HepG2 (cell line): ENCODE measurements around the gene ERMARD. TPM values are rescaled to one million over a fixed set of nuclear protein-coding genes. Genes with fewer than 3 reads are reported as not detected.

Experiments used
- AGO2 ChIP-seq: fragments of 200-400 bp; formaldehyde crosslinking; optimal IDR thresholded peaks from 2 replicates; pipeline ENCODE3; 2017; ENCODE audit warnings: mild to moderate bottlenecking, low read depth, low read length, moderate library complexity
- HDAC2 ChIP-seq: sonication (generic); formaldehyde crosslinking; IDR thresholded peaks from 2 replicates; pipeline ENCODE4 v1.4.0; 2020; ENCODE audit warnings: missing genetic modification reagents
- KAT7 ChIP-seq: IDR thresholded peaks from 2 replicates; pipeline ENCODE4 v1.6.1; 2018; ENCODE audit warnings: borderline replicate concordance, missing compliant biosample characterization
- NFIB ChIP-seq: sonication (generic); formaldehyde crosslinking; IDR thresholded peaks from 2 replicates; pipeline ENCODE4 v1.9.0; 2021; ENCODE audit warnings: missing genetic modification reagents, mild to moderate bottlenecking, borderline replicate concordance
- NPAS2 ChIP-seq: sonication (generic); formaldehyde crosslinking; IDR thresholded peaks from 2 replicates; pipeline ENCODE4 v1.8.0; 2022; ENCODE audit warnings: mild to moderate bottlenecking, missing genetic modification reagents, borderline replicate concordance
- NR2F2 ChIP-seq: IDR thresholded peaks from 2 replicates; pipeline ENCODE4 v1.6.1; 2012; ENCODE audit warnings: low read depth, inconsistent platforms, borderline replicate concordance
- WIZ ChIP-seq: sonication (generic); formaldehyde crosslinking; IDR thresholded peaks from 2 replicates; pipeline ENCODE4 v1.5.1; 2020; ENCODE audit warnings: mild to moderate bottlenecking, missing genetic modification reagents
- ZFX ChIP-seq: sonication (generic); formaldehyde crosslinking; IDR thresholded peaks from 2 replicates; pipeline ENCODE4 v1.4.0; 2020; ENCODE audit warnings: mild to moderate bottlenecking, low read depth, missing genetic modification reagents, moderate library complexity
- ZMYM4 ChIP-seq: sonication (generic); formaldehyde crosslinking; IDR thresholded peaks from 2 replicates; pipeline ENCODE4 v1.8.1; 2023; ENCODE audit warnings: mild to moderate bottlenecking, missing genetic modification reagents
- ZNF562 ChIP-seq: sonication (generic); formaldehyde crosslinking; IDR thresholded peaks from 2 replicates; pipeline ENCODE4 v1.8.0; 2022; ENCODE audit warnings: missing genetic modification reagents, borderline replicate concordance
- ZNF709 ChIP-seq: sonication (generic); formaldehyde crosslinking; IDR thresholded peaks from 2 replicates; pipeline ENCODE4 v1.5.0; 2020; ENCODE audit warnings: mild to moderate bottlenecking, missing genetic modification reagents
- polyA plus RNA-seq, 8 experiments: library from polyadenylated mRNA; depleted of rRNA in 3 of 8; stranded (reverse) in 7 of 8; unstranded in 1 of 8; fragments of >200 nt; fragmentation: Illumina TruSeq in 4 of 8; extraction: Trizol in 4 of 8; gene quantifications; 2 replicates each; pipeline versions ENCODE4 v1.2.1 to v1.2.3, GENCODE V29; 2011 to 2016; ENCODE audit warnings: low read depth in 4 of 8, missing spikeins in 1 of 8, mixed read lengths in 1 of 8; ENCODE audit not compliant: insufficient read depth in 1 of 8
- total RNA-seq, 5 experiments: library from RNA; depleted of rRNA; stranded (reverse); fragments of >200 nt; fragmentation: Illumina TruSeq; extraction: Trizol; gene quantifications; 2 replicates each; pipeline ENCODE4 v1.2.3, GENCODE V29; 2016; ENCODE audit warnings: low read depth in 1 of 5
- TF ChIP-seq, protein P1 (sequence below): sonication (generic); formaldehyde crosslinking; conservative IDR thresholded peaks from 2 replicates; pipeline ENCODE4 v1.8.0; 2022; ENCODE audit warnings: mild to moderate bottlenecking, moderate library complexity, missing genetic modification reagents
- TF ChIP-seq, protein P2 (sequence below): sonication (generic); formaldehyde crosslinking; IDR thresholded peaks from 2 replicates; pipeline ENCODE4 v1.4.0; 2020; ENCODE audit warnings: missing genetic modification reagents
- TF ChIP-seq, protein P3 (sequence below): fragments of 450-650 bp; IDR thresholded peaks from 2 replicates; pipeline ENCODE4 v1.6.1; 2017; ENCODE audit warnings: mild to moderate bottlenecking
- TF ChIP-seq, protein P4 (sequence below): sonication (generic); IDR thresholded peaks from 2 replicates; pipeline ENCODE4 v1.6.1; 2016; ENCODE audit warnings: low read depth, borderline replicate concordance
- TF ChIP-seq, protein P5 (sequence below): sonication (generic); formaldehyde crosslinking; IDR thresholded peaks from 2 replicates; pipeline ENCODE4 v1.5.0; 2020; ENCODE audit warnings: mild to moderate bottlenecking, missing genetic modification reagents

ERMARD gene
- total and polyA plus RNA-seq, 2 of the 13 experiments (the other 11 are each of a cell fraction or from before 2014, with no cell fraction given) = 8.8 to 10.7 TPM

DNA sequence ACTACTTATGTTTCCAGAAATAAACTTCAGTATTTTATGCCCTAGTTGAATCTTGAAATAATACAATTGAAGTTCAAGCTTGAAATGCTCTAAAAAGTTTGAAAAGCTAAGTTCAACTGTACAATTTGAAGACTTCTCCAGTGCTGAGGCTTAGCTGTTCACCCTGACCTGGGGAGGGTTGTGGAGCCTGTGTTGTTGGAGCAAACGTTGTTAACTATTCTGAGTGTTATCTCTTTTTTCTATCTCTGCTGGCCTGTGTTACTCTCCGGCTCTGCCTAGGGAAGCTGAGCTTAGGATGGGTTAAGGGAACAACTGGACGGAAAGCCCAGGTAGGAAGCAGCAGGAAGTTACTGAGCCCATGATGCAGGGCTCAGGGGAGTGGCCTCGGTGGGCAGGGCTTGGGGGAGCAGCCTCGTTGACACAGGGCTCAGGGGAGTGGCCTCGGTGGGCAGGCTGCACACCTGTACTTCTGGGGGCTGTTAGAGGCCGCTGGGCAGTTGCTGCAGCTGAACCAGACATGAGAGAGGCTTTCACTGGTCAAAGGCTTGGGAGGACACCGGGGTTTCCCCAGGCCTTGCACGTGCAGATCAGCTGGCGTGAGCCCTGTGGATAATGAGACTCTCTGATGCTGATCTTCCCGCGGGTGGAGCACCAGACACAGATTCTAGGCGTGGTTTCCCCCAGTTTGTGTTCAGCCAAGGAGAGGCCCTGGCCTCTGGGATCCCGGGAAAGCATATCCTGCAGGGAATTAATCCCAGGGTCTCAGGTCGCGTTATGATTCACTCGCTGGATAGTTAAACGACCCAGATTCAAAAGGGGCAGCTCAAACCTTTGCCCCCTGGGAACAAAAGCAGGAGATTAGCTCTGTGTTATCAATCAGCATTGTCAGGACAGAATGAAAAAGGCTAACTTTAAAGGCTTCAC, 58.9 kb downstream of the ERMARD start (continued):
- TF ChIP-seq KAT7 (CRISPR knock-in tag) (no peak; the same call in 1 of the 2 replicates), ZNF562 (CRISPR knock-in tag) (no peak), ZFX (CRISPR knock-in tag) (peak; percentile 47; the same call in 1 of the 2 replicates), NFIB (CRISPR knock-in tag) (no peak), NR2F2 (no peak), ZNF709 (CRISPR knock-in tag) (no peak), HDAC2 (CRISPR knock-in tag) (no peak; the same call in 1 of the 2 replicates), ZMYM4 (CRISPR knock-in tag) (0 out of 2 replicates have a peak, but pooled peaks have one; percentile 21), AGO2 (no peak), NPAS2 (CRISPR knock-in tag) (no peak), WIZ (no peak)
- TF ChIP-seq, protein P1, sequence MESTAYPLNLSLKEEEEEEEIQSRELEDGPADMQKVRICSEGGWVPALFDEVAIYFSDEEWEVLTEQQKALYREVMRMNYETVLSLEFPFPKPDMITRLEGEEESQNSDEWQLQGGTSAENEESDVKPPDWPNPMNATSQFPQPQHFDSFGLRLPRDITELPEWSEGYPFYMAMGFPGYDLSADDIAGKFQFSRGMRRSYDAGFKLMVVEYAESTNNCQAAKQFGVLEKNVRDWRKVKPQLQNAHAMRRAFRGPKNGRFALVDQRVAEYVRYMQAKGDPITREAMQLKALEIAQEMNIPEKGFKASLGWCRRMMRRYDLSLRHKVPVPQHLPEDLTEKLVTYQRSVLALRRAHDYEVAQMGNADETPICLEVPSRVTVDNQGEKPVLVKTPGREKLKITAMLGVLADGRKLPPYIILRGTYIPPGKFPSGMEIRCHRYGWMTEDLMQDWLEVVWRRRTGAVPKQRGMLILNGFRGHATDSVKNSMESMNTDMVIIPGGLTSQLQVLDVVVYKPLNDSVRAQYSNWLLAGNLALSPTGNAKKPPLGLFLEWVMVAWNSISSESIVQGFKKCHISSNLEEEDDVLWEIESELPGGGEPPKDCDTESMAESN (CRISPR knock-in tag) = no peak
- TF ChIP-seq, protein P2, sequence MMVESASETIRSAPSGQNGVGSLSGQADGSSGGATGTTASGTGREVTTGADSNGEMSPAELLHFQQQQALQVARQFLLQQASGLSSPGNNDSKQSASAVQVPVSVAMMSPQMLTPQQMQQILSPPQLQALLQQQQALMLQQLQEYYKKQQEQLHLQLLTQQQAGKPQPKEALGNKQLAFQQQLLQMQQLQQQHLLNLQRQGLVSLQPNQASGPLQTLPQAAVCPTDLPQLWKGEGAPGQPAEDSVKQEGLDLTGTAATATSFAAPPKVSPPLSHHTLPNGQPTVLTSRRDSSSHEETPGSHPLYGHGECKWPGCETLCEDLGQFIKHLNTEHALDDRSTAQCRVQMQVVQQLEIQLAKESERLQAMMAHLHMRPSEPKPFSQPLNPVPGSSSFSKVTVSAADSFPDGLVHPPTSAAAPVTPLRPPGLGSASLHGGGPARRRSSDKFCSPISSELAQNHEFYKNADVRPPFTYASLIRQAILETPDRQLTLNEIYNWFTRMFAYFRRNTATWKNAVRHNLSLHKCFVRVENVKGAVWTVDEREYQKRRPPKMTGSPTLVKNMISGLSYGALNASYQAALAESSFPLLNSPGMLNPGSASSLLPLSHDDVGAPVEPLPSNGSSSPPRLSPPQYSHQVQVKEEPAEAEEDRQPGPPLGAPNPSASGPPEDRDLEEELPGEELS (CRISPR knock-in tag) = 0 out of 2 replicates have a peak, but pooled peaks have one; percentile 25
- TF ChIP-seq, protein P3, sequence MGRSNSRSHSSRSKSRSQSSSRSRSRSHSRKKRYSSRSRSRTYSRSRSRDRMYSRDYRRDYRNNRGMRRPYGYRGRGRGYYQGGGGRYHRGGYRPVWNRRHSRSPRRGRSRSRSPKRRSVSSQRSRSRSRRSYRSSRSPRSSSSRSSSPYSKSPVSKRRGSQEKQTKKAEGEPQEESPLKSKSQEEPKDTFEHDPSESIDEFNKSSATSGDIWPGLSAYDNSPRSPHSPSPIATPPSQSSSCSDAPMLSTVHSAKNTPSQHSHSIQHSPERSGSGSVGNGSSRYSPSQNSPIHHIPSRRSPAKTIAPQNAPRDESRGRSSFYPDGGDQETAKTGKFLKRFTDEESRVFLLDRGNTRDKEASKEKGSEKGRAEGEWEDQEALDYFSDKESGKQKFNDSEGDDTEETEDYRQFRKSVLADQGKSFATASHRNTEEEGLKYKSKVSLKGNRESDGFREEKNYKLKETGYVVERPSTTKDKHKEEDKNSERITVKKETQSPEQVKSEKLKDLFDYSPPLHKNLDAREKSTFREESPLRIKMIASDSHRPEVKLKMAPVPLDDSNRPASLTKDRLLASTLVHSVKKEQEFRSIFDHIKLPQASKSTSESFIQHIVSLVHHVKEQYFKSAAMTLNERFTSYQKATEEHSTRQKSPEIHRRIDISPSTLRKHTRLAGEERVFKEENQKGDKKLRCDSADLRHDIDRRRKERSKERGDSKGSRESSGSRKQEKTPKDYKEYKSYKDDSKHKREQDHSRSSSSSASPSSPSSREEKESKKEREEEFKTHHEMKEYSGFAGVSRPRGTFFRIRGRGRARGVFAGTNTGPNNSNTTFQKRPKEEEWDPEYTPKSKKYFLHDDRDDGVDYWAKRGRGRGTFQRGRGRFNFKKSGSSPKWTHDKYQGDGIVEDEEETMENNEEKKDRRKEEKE = no peak
- TF ChIP-seq, protein P4, sequence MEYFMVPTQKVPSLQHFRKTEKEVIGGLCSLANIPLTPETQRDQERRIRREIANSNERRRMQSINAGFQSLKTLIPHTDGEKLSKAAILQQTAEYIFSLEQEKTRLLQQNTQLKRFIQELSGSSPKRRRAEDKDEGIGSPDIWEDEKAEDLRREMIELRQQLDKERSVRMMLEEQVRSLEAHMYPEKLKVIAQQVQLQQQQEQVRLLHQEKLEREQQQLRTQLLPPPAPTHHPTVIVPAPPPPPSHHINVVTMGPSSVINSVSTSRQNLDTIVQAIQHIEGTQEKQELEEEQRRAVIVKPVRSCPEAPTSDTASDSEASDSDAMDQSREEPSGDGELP = peak; percentile 81
- TF ChIP-seq, protein P5, sequence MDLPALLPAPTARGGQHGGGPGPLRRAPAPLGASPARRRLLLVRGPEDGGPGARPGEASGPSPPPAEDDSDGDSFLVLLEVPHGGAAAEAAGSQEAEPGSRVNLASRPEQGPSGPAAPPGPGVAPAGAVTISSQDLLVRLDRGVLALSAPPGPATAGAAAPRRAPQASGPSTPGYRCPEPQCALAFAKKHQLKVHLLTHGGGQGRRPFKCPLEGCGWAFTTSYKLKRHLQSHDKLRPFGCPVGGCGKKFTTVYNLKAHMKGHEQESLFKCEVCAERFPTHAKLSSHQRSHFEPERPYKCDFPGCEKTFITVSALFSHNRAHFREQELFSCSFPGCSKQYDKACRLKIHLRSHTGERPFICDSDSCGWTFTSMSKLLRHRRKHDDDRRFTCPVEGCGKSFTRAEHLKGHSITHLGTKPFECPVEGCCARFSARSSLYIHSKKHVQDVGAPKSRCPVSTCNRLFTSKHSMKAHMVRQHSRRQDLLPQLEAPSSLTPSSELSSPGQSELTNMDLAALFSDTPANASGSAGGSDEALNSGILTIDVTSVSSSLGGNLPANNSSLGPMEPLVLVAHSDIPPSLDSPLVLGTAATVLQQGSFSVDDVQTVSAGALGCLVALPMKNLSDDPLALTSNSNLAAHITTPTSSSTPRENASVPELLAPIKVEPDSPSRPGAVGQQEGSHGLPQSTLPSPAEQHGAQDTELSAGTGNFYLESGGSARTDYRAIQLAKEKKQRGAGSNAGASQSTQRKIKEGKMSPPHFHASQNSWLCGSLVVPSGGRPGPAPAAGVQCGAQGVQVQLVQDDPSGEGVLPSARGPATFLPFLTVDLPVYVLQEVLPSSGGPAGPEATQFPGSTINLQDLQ (CRISPR knock-in tag) = no peak
